Measurements from ENCODE around the gene SOX8.

The SOX8 gene

GRCh38 chr16:965487-965886, 16.1 kb upstream of the SOX8 start:
- peaks cover 25% of the 10 kb centered on the region for H3K4me1 Mint-ChIP-seq
- no peak for ATAC-seq
- no peak overlapping the region for H3K27ac Mint-ChIP-seq
- no peaks in the 10 kb centered on the region for H3K9me3 Mint-ChIP-seq
- H3K36me3 Mint-ChIP-seq, result peaks cover 44% of the 10 kb centered on the region
- no peaks in the 10 kb centered on the region for H3K27me3 Mint-ChIP-seq
- no peak overlapping the region for H3K4me3 Mint-ChIP-seq

- no peak overlapping the region for H3K27ac Mint-ChIP-seq
- ATAC-seq, result no peak
- no peaks in the 10 kb centered on the region for H3K9me3 Mint-ChIP-seq
- H3K4me1 Mint-ChIP-seq, result peaks cover 25% of the 10 kb centered on the region
- H3K36me3 Mint-ChIP-seq, result peaks cover 44% of the 10 kb centered on the region
- H3K4me3 Mint-ChIP-seq, result no peak overlapping the region
- H3K27me3 Mint-ChIP-seq, result no peaks in the 10 kb centered on the region
Measured at GRCh38 chr16:966035-966434, 15.5 kb upstream of the SOX8 start.

DNA sequence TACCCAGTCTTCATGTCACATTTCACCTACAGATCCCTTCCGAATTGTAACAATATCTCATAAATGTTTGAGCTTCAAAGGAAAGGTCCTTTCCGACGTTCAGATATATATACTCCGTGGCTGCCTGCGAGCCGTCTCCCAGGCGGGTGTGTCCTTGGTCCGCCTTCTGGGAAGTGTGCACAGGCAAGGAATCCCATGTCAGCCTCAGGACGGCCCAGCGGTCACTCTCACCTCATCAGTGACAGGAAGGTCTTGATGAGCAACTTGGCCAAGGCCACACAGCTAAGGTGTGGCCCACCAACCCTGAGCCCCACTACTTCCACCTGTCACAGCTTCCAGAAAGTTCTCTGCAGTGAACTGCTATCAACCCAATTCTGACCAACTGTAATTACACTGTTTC, 15.1 kb upstream of the SOX8 start:
- Mint-ChIP-seq H3K36me3 (peaks cover 44% of the 10 kb centered on the region), H3K27ac (no peak overlapping the region), H3K9me3 (peaks cover 2% of the 10 kb centered on the region), H3K27me3 (no peaks in the 10 kb centered on the region), H3K4me3 (no peak overlapping the region), H3K4me1 (peaks cover 25% of the 10 kb centered on the region)
- no peak for ATAC-seq

DNA sequence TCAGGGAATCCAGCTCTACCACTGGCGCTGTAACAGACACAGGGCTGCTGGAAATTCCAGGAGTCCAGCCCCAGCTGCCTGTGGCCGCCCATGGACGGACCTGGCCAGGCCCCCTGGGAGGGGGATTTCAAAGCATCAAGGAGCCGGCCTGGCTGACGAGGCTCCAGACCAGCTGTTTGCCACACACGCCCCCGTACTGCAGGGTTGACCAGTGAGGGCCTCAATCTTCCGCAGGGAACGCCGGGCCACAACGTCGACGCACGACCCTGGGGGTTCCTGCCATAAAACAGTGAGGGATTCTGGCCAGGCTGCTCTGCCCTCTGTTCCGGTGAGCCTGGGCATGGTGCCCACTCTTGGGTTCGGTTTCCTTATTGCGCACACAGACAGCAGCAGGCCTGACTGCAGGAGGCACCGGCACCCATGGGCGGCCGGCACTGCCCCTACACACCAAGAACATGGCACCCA, 14.5 kb upstream of the SOX8 start:
- Mint-ChIP-seq H3K9me3 (peaks cover 4% of the 10 kb centered on the region), H3K4me3 (no peak overlapping the region), H3K27me3 (peaks cover 4% of the 10 kb centered on the region), H3K36me3 (peaks cover 44% of the 10 kb centered on the region), H3K4me1 (peaks cover 25% of the 10 kb centered on the region), H3K27ac (no peak overlapping the region)
- no peak for ATAC-seq

- Mint-ChIP-seq H3K4me1 (peaks cover 25% of the 10 kb centered on the region), H3K27ac (no peak overlapping the region), H3K27me3 (peaks cover 6% of the 10 kb centered on the region), H3K36me3 (peaks cover 44% of the 10 kb centered on the region), H3K4me3 (no peak overlapping the region), H3K9me3 (peaks cover 4% of the 10 kb centered on the region)
- ATAC-seq, result no peak
Measured at GRCh38 chr16:967546-968295, 13.8 kb upstream of the SOX8 start.

DNA sequence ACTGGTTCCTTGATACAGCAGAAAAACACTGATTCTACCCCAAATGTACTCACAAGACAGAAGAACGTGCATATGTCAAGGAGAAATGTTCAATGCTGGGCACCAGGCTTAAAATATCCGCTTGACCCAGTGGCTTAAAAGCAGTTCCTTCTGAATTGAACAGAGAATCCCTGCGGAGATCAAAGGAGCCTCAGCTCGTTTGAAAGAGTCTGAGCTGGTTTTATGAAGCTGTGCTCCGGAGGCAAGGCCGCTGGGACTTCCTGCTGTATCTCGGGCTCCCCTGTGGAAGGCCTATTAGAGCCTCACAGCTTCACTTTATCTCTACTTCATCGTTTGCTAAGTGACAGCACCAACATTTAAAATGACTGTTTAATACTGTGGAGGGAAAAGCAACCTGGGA, 12.9 kb upstream of the SOX8 start:
- Mint-ChIP-seq H3K27ac (no peak overlapping the region), H3K4me3 (peak overlapping the region; percentile 64), H3K4me1 (peaks cover 16% of the 10 kb centered on the region), H3K9me3 (peaks cover 4% of the 10 kb centered on the region), H3K27me3 (peaks cover 6% of the 10 kb centered on the region), H3K36me3 (peaks cover 41% of the 10 kb centered on the region)
- ATAC-seq, result no peak

- H3K27ac Mint-ChIP-seq, result peak overlapping the region; percentile 55
- H3K27me3 Mint-ChIP-seq, result peaks cover 6% of the 10 kb centered on the region
- peaks cover 36% of the 10 kb centered on the region for H3K36me3 Mint-ChIP-seq
- H3K9me3 Mint-ChIP-seq, result peaks cover 4% of the 10 kb centered on the region
- H3K4me1 Mint-ChIP-seq, result peaks cover 11% of the 10 kb centered on the region
- peak overlapping the region; percentile 70 for H3K4me3 Mint-ChIP-seq
- peak; percentile 1 for ATAC-seq
Measured at GRCh38 chr16:969508-970385, 11.8 kb upstream of the SOX8 start.

GRCh38 chr16:970386-970765, 11.2 kb upstream of the SOX8 start:
- H3K27ac Mint-ChIP-seq, result peak overlapping the region; percentile 55
- peaks cover 30% of the 10 kb centered on the region for H3K36me3 Mint-ChIP-seq
- H3K27me3 Mint-ChIP-seq, result peaks cover 6% of the 10 kb centered on the region
- no peak for ATAC-seq
- H3K4me3 Mint-ChIP-seq, result peak overlapping the region; percentile 70
- peaks cover 11% of the 10 kb centered on the region for H3K4me1 Mint-ChIP-seq
- H3K9me3 Mint-ChIP-seq, result peaks cover 4% of the 10 kb centered on the region

DNA sequence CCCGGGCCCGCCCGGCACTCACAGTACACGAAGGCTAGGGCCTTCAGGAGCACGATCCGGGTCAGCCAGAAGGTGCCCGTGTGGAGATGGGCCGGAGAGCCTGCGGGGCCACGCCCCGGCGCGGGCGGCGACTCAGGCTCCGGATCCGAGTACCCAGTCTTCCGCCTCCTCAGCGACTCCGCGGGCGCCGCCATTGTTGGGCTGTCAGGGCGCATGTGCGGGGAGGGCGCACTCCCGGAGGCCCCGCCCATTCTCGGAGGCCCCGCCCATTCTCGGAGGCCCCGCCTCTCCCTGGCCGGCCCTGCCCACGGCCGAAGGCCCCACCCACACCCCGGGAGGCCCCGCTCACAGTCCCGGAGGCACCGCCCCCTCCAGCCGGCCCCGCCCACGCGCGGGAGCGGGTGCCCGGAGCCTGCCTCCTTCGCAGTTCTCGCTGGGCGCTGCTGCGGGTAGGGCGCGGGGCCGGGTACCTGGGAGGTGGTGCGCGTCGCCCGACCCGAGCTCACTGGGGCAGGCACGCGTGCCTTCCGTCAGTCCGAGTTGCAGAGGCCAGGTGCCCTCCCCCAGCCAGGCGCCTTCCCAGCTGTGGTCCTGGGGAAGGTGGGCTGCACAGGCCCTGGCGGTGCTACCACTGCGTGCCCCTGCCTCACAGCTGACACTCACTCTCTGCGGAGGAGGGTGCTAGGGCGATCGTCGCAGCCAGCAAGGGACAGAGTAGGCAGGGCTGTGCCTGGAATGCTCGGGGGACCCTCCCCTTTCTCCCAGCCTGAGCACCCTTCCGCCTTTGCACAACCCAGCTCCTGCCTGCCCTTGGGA, 10.6 kb upstream of the SOX8 start, which contains the start of gene LMF1:
Gene LMF1 (minus strand): TSS at position 219 of the 816 bp plus-strand sequence. CDS start 4 bp downstream, at position 215.
- H3K9me3 Mint-ChIP-seq, result peaks cover 4% of the 10 kb centered on the region
- peaks cover 11% of the 10 kb centered on the region for H3K4me1 Mint-ChIP-seq
- H3K27ac Mint-ChIP-seq, result peak within 1 kb of the TSS; percentile 55
- H3K27me3 Mint-ChIP-seq, result peaks cover 6% of the 10 kb centered on the region
- H3K36me3 Mint-ChIP-seq, result peaks cover 24% of the 10 kb centered on the region
- H3K4me3 Mint-ChIP-seq, result peak within 1 kb of the TSS; percentile 70
- ATAC-seq, result peak; percentile 94

- Mint-ChIP-seq H3K36me3 (peaks cover 19% of the 10 kb centered on the region), H3K9me3 (peaks cover 4% of the 10 kb centered on the region), H3K4me1 (peaks cover 11% of the 10 kb centered on the region), H3K27me3 (peaks cover 9% of the 10 kb centered on the region), H3K4me3 (peak overlapping the region; percentile 18), H3K27ac (no peak overlapping the region)
- ATAC-seq, result no peak
Measured at GRCh38 chr16:971582-971905, 10.0 kb upstream of the SOX8 start.

- peaks cover 4% of the 10 kb centered on the region for H3K9me3 Mint-ChIP-seq
- peaks cover 11% of the 10 kb centered on the region for H3K4me1 Mint-ChIP-seq
- peaks cover 13% of the 10 kb centered on the region for H3K27me3 Mint-ChIP-seq
- ATAC-seq, result no peak
- peak overlapping the region; percentile 29 for H3K4me3 Mint-ChIP-seq
- peaks cover 15% of the 10 kb centered on the region for H3K36me3 Mint-ChIP-seq
- H3K27ac Mint-ChIP-seq, result no peak overlapping the region
Measured at GRCh38 chr16:971981-972315, 9.6 kb upstream of the SOX8 start.

- Mint-ChIP-seq H3K9me3 (peaks cover 4% of the 10 kb centered on the region), H3K27me3 (peaks cover 16% of the 10 kb centered on the region), H3K4me1 (peaks cover 11% of the 10 kb centered on the region), H3K4me3 (no peak overlapping the region), H3K27ac (no peak overlapping the region), H3K36me3 (peaks cover 10% of the 10 kb centered on the region)
- no peak for ATAC-seq
Measured at GRCh38 chr16:972316-973002, 9.1 kb upstream of the SOX8 start.

DNA sequence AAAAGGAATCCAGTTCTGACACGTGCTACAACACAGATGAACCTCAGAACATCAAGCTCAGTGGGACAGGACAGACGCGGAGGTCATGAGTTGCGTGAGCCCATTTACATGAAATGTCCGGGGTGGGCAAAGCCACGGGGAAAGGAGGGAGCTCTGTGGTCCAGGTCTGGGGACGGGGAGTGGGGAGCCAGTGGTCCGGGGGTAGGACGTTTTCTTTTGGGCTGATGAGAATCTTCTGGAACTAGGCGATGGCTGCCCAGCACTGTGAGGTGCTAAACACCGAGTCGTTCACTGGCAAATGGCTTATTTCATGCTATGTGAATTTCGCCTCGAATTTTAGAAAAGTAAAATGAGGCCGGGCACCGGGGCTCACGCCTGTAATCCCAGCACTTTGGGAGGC, 8.2 kb upstream of the SOX8 start:
- no peak overlapping the region for H3K4me3 Mint-ChIP-seq

DNA sequence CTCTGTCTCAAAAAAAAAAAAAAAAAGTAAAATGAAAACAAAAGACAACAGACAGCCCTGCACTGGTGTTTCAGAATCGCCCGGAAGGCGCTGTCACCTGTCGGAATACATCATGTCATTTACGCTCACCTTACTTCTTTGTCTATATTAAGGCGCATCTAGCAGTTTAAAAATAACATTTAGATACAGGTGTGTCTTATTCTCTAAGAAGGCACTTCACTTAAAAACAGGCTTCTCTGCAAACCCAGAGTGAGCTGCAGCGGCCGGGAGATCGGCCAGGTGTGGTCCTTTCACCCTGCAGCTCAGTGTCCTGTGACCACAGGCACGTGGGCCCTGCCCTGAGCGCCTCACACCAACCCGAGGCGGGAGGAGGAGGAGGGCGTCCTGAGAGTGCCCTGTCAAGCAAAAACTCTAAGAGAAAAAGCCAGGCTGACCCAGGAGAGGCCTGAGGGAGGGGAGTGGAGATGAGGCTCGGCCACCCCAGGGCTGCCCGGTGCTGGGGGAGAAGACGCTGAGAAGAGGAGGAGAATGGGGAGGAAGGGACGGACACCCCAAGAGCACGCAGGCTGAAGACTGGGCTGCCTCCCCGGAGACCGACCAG, 7.5 kb upstream of the SOX8 start:
- H3K36me3 Mint-ChIP-seq, result no peaks in the 10 kb centered on the region
- H3K9me3 Mint-ChIP-seq, result peaks cover 4% of the 10 kb centered on the region
- H3K27me3 Mint-ChIP-seq, result peaks cover 33% of the 10 kb centered on the region
- no peak overlapping the region for H3K4me3 Mint-ChIP-seq
- peak overlapping the region; percentile 28 for H3K27ac Mint-ChIP-seq
- no peak for ATAC-seq
- H3K4me1 Mint-ChIP-seq, result peaks cover 8% of the 10 kb centered on the region

More for the DNA sequence above, 8.2 kb upstream of the SOX8 start:
- ATAC-seq, result no peak
- peaks cover 12% of the 10 kb centered on the region for H3K4me1 Mint-ChIP-seq
- peaks cover 4% of the 10 kb centered on the region for H3K9me3 Mint-ChIP-seq
- H3K27ac Mint-ChIP-seq, result no peak overlapping the region
- H3K27me3 Mint-ChIP-seq, result peaks cover 26% of the 10 kb centered on the region
- H3K36me3 Mint-ChIP-seq, result peaks cover 4% of the 10 kb centered on the region
